Liver (tissue), 9 donors: ENCODE data around the gene ADAMTS7. TPM values are rescaled to one million over a fixed set of nuclear protein-coding genes. Genes with fewer than 3 reads are reported as not detected.
"Not testable (repeated sequence)": the region's sequence is repeated elsewhere in the genome, so short reads cannot be mapped to it uniquely, and the experiment has no call there.

Source experiments
- DNase-seq: peaks from one replicate; pipeline ENCODE4 v3.0.0-alpha.2; 2017; ENCODE audit warnings: low spot score
- H3K27ac ChIP-seq, 2 donors: one replicate each; pipeline ENCODE4 v1.7.0; 2013; ENCODE audit warnings: inconsistent platforms in 2 of 2, low read length in 2 of 2, control low read depth in 1 of 2, low read depth in 1 of 2, mild to moderate bottlenecking in 1 of 2
- H3K27me3 ChIP-seq, 4 donors: one replicate each; pipeline versions ENCODE4 v1.6.1 to v1.7.0; 2013; ENCODE audit warnings: low read length in 3 of 4, inconsistent platforms in 1 of 4, mild to moderate bottlenecking in 1 of 4, moderate library complexity in 1 of 4; ENCODE audit not compliant: control insufficient read depth in 4 of 4, insufficient read depth in 4 of 4
- H3K36me3 ChIP-seq, 4 donors: one replicate each; pipeline versions ENCODE4 v1.6.1 to v1.7.0; 2013; ENCODE audit warnings: low read length in 3 of 4, mild to moderate bottlenecking in 3 of 4, low read depth in 1 of 4, moderate library complexity in 1 of 4; ENCODE audit not compliant: control insufficient read depth in 4 of 4, insufficient read depth in 3 of 4
- H3K4me1 ChIP-seq, 4 donors: one replicate each; pipeline versions ENCODE4 v1.6.1 to v1.7.0; 2013; ENCODE audit warnings: low read length in 3 of 4, mild to moderate bottlenecking in 3 of 4, moderate library complexity in 1 of 4; ENCODE audit not compliant: control insufficient read depth in 4 of 4, insufficient read depth in 4 of 4
- H3K4me3 ChIP-seq, 3 donors: one replicate each; pipeline versions ENCODE4 v1.6.1 to v1.7.0; 2013; ENCODE audit warnings: low read length in 3 of 3, control low read depth in 1 of 3, low read depth in 1 of 3, mild to moderate bottlenecking in 1 of 3
- H3K9ac ChIP-seq, 2 donors: one replicate each; pipeline ENCODE4 v1.7.0; 2013; ENCODE audit warnings: low read length in 2 of 2, mild to moderate bottlenecking in 2 of 2, moderate library complexity in 2 of 2, control low read depth in 1 of 2, low read depth in 1 of 2
- H3K9me3 ChIP-seq, 4 donors: one replicate each; pipeline versions ENCODE4 v1.6.1 to v1.7.0; 2013; ENCODE audit warnings: low read length in 3 of 4; ENCODE audit not compliant: control insufficient read depth in 4 of 4
- FOXA1 ChIP-seq: IDR thresholded peaks from 2 replicates; pipeline ENCODE4 v1.6.1; 2016; ENCODE audit warnings: antibody characterized with exemption
- FOXA2 ChIP-seq: IDR thresholded peaks from 2 replicates; pipeline ENCODE4 v1.6.1; 2016; ENCODE audit warnings: antibody characterized with exemption
- GABPA ChIP-seq, 2 donors: IDR thresholded peaks in 1 of 2; conservative IDR thresholded peaks in 1 of 2; 2 replicates each; pipeline ENCODE4 v1.6.1; 2016; ENCODE audit warnings: antibody characterized with exemption in 2 of 2, mild to moderate bottlenecking in 1 of 2, moderate library complexity in 1 of 2
- HNF4A ChIP-seq, 2 donors: conservative IDR thresholded peaks; 2 replicates each; pipeline ENCODE4 v1.6.1; 2016; ENCODE audit warnings: antibody characterized with exemption in 2 of 2, mild to moderate bottlenecking in 2 of 2
- HNF4G ChIP-seq: IDR thresholded peaks from 2 replicates; pipeline ENCODE4 v1.6.1; 2016; ENCODE audit warnings: antibody characterized with exemption
- JUND ChIP-seq, 2 donors: IDR thresholded peaks; 2 replicates each; pipeline ENCODE4 v1.6.1; 2016; ENCODE audit warnings: antibody characterized with exemption in 2 of 2
- MAX ChIP-seq: IDR thresholded peaks from 2 replicates; pipeline ENCODE4 v1.6.1; 2016; ENCODE audit warnings: antibody characterized with exemption
- REST ChIP-seq: IDR thresholded peaks from 2 replicates; pipeline ENCODE4 v1.6.1; 2016; ENCODE audit warnings: antibody characterized with exemption, mild to moderate bottlenecking
- RXRA ChIP-seq, 2 donors: IDR thresholded peaks; 2 replicates each; pipeline ENCODE4 v1.6.1; 2017 to 2018; ENCODE audit warnings: antibody characterized with exemption in 2 of 2, mild to moderate bottlenecking in 1 of 2
- TAF1 ChIP-seq: conservative IDR thresholded peaks from 2 replicates; pipeline ENCODE4 v1.6.1; 2016; ENCODE audit warnings: antibody characterized with exemption, mild to moderate bottlenecking
- WGBS: extraction: QIAGEN DNeasy Blood & Tissue Kit; methylation state at CpG from one replicate; pipeline ENCODE4 v1.1.7; 2013; 5-methylcytosine and 5-hydroxymethylcytosine counted together
- polyA plus RNA-seq, 2 donors: library from polyadenylated mRNA; stranded (reverse) in 1 of 2; unstranded in 1 of 2; fragments of 200-250 nt in 1 of 2; fragments of >200 nt in 1 of 2; fragmentation: Nextera tagmentation in 1 of 2; extraction: Ambion mirVana in 1 of 2; gene quantifications; one replicate each; pipeline versions ENCODE4 v1.2.1 to v1.2.3, GENCODE V29; 2013 to 2015
- total RNA-seq, 2 donors: library from RNA; depleted of rRNA; stranded (reverse); fragments of >200 nt; gene quantifications; one replicate each; pipeline ENCODE4 v1.2.3, GENCODE V29; 2014
- donor health status: healthy.
- donor health status: healthy.
- donor health status: healthy.
- donor health status: healthy.
- donor health status: healthy.

The ADAMTS7 gene
- total and polyA plus RNA-seq, 4 donors: 0.13 to 2.4 (median 1.3) TPM

GRCh38 chr15:78850352-78850751 lies 39.1 kb upstream of the ADAMTS7 start (continued):
- no peak for TF ChIP-seq REST
- TF ChIP-seq GABPA (IDR thresholded peaks at IDR 0.05 in 1 of 2, conservative IDR thresholded peaks at IDR 0.05 in 1 of 2): no peak
- no peak for TF ChIP-seq MAX
- no peak for TF ChIP-seq JUND (IDR thresholded peaks at IDR 0.05)
- no peak for TF ChIP-seq HNF4G
- TF ChIP-seq FOXA1: no peak
- TF ChIP-seq TAF1: no peak
- TF ChIP-seq FOXA2: no peak
- no peak for TF ChIP-seq RXRA (IDR thresholded peaks at IDR 0.05)

DNA sequence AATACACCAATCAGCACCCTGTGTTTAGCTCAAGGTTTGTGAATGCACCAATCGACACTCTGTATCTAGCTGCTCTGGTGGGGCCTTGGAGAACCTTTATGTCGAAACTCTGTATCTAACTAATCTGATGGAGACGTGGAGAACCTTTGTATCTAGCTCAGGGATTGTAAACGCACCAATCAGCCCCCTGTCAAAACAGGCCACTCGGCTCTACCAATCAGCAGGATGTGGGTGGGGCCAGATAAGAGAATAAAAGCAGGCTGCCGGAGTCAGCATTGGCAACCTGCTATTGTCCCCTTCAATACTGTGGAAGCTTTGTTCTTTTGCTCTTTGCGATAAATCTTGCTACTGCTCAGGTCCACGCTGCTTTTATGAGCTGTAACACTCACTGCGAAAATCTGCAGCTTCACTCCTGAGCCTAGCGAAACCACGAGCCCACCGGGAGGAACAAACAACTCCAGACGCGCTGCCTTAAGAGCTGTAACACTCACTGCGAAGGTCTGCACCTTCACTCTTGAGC lies 36.2 kb upstream of the ADAMTS7 start:
- 85% methylated on average over 15 of the region's 15 CpGs for whole genome bisulfite sequencing
- H3K9ac ChIP-seq, H3K36me3 ChIP-seq, H3K27me3 ChIP-seq, H3K4me1 ChIP-seq, H3K4me3 ChIP-seq, H3K27ac ChIP-seq, H3K9me3 ChIP-seq, DNase-seq: not testable (repeated sequence)

DNA sequence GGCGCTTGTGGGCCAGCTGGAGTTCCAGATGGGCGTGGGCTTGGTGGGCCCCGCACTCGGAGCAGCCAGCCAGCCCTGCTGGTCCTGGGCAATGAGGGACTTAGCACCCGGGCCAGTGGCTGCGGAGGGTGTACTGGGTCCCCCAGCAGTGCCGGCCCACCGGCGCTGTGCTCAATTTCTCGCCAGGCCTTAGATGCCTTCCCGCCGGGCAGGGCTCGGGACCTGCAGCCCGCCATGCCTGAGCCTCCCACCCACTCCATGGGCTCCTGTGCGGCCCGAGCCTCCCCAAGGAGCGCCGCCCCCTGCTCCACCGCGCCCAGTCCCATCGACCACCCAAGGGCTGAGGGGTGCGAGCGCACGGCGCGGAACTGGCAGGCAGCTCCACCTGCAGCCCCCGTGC lies 35.6 kb upstream of the ADAMTS7 start:
- not testable (repeated sequence) for H3K4me1 ChIP-seq, DNase-seq, H3K27me3 ChIP-seq, H3K9ac ChIP-seq, H3K9me3 ChIP-seq, H3K27ac ChIP-seq, H3K4me3 ChIP-seq, H3K36me3 ChIP-seq
- WGBS: 94% methylated on average over 27 of the region's 27 CpGs

DNA sequence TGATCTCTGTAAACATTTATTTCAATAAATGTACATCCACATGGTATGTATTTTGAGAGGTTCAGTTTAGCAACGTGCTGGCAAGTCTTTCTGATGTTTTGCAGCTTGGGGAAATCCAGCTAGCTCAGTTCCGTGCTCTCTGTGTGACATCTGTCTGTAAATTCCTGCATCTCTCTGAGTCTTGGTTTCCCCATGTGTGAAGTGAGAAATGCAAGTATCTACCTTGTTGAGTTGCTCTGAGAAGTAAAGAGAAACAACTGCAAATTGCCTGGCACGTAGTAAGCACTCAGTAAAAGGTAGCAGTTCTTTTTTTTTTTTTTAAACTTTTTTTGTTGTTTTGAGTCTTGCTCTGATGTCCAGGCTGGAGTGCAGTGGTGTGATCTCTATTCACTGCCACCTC lies 31.3 kb upstream of the ADAMTS7 start:
- H3K27me3 ChIP-seq: no peaks in the 10 kb centered on the region
- H3K36me3 ChIP-seq: no peaks in the 10 kb centered on the region
- H3K9ac ChIP-seq: no peak overlapping the region
- WGBS: 82% methylated on average over 3 of the region's 3 CpGs
- no peaks in the 10 kb centered on the region for H3K4me1 ChIP-seq
- H3K4me3 ChIP-seq: no peak overlapping the region
- TF ChIP-seq HNF4A (conservative IDR thresholded peaks at IDR 0.05): no peak
- no peak for DNase-seq
- no peak overlapping the region for H3K27ac ChIP-seq
- H3K9me3 ChIP-seq: no peaks in the 10 kb centered on the region
